H9 (cell line): ENCODE data around the gene CACNA1A. TPM values are rescaled to one million over a fixed set of nuclear protein-coding genes. Genes with fewer than 3 reads are reported as not detected.

ENCODE experiments used
- DNase-seq: peaks from one replicate; pipeline ENCODE4 v3.0.0-alpha.2; 2017
- H2AFZ ChIP-seq: one replicate; pipeline ENCODE4 v1.6.1; 2013; ENCODE audit warnings: mild to moderate bottlenecking, low read length, control low read depth, moderate library complexity
- H2AK5ac ChIP-seq: 2 replicates; pipeline ENCODE4 v1.6.1; 2013; ENCODE audit warnings: low read length, control low read depth, mixed read lengths; ENCODE audit not compliant: insufficient read length
- H2BK120ac ChIP-seq: one replicate; pipeline ENCODE4 v1.6.1; 2013; ENCODE audit warnings: low read depth, mild to moderate bottlenecking, low read length, control low read depth, inconsistent platforms; ENCODE audit not compliant: poor library complexity, severe bottlenecking
- H2BK12ac ChIP-seq: 2 replicates; pipeline ENCODE4 v1.6.1; 2013; ENCODE audit warnings: low read length, control low read depth, mixed read lengths, low read depth; ENCODE audit not compliant: insufficient read length
- H2BK15ac ChIP-seq: 2 replicates; pipeline ENCODE4 v1.6.1; 2013; ENCODE audit warnings: low read depth, low read length, control low read depth
- H2BK20ac ChIP-seq: one replicate; pipeline ENCODE4 v1.6.1; 2013; ENCODE audit warnings: low read depth, mild to moderate bottlenecking, low read length, control low read depth, inconsistent platforms; ENCODE audit not compliant: poor library complexity, severe bottlenecking
- H2BK5ac ChIP-seq: 2 replicates; pipeline ENCODE4 v1.6.1; 2013; ENCODE audit warnings: low read length, control low read depth, mixed read lengths; ENCODE audit not compliant: insufficient read length
- H3K14ac ChIP-seq: 2 replicates; pipeline ENCODE4 v1.6.1; 2013; ENCODE audit warnings: low read length, control low read depth; ENCODE audit not compliant: insufficient read depth
- H3K18ac ChIP-seq: 2 replicates; pipeline ENCODE4 v1.6.1; 2013; ENCODE audit warnings: low read depth, mild to moderate bottlenecking, mixed read lengths, low read length, control low read depth; ENCODE audit not compliant: insufficient read length
- H3K23ac ChIP-seq: 2 replicates; pipeline ENCODE4 v1.6.1; 2013; ENCODE audit warnings: low read length, control low read depth, mixed read lengths, low read depth; ENCODE audit not compliant: insufficient read length
- H3K23me2 ChIP-seq: 2 replicates; pipeline ENCODE4 v1.6.1; 2013; ENCODE audit warnings: low read depth, mild to moderate bottlenecking, mixed read lengths, low read length, control low read depth; ENCODE audit not compliant: insufficient read length, poor library complexity, severe bottlenecking
- H3K27ac ChIP-seq: 2 replicates; pipeline ENCODE4 v1.5.1; 2013; ENCODE audit warnings: low read length, control low read depth, mixed read lengths, low read depth; ENCODE audit not compliant: insufficient read length
- H3K27me3 ChIP-seq: 2 replicates; pipeline ENCODE4 v1.6.1; 2013; ENCODE audit warnings: low read length, control low read depth, inconsistent platforms; ENCODE audit not compliant: insufficient read depth
- H3K4ac ChIP-seq: 2 replicates; pipeline ENCODE4 v1.6.1; 2013; ENCODE audit warnings: low read depth, mild to moderate bottlenecking, control low read depth, inconsistent platforms, low read length, moderate library complexity
- H3K4me1 ChIP-seq: 2 replicates; pipeline ENCODE4 v1.6.1; 2013; ENCODE audit warnings: low read length, control low read depth, inconsistent platforms; ENCODE audit not compliant: insufficient read depth
- H3K4me2 ChIP-seq: 2 replicates; pipeline ENCODE4 v1.6.1; 2013; ENCODE audit warnings: low read length, control low read depth, mixed read lengths; ENCODE audit not compliant: insufficient read length, insufficient read depth
- H3K56ac ChIP-seq: 2 replicates; pipeline ENCODE4 v1.6.1; 2013; ENCODE audit warnings: low read depth, mild to moderate bottlenecking, mixed read lengths, low read length, control low read depth; ENCODE audit not compliant: insufficient read length
- H3K79me1 ChIP-seq: 2 replicates; pipeline ENCODE4 v1.6.1; 2013; ENCODE audit warnings: low read depth, mild to moderate bottlenecking, moderate library complexity, low read length, control low read depth, inconsistent platforms; ENCODE audit not compliant: insufficient read depth, poor library complexity, severe bottlenecking
- H3K79me2 ChIP-seq: 2 replicates; pipeline ENCODE4 v1.6.1; 2013; ENCODE audit warnings: low read length, control low read depth, inconsistent platforms; ENCODE audit not compliant: insufficient read depth
- H3K9ac ChIP-seq: 2 replicates; pipeline ENCODE4 v1.6.1; 2013; ENCODE audit warnings: low read length, control low read depth, mixed read lengths; ENCODE audit not compliant: insufficient read length; ENCODE audit errors: extremely low read depth
- H3K9me3 ChIP-seq: one replicate; pipeline ENCODE4 v1.6.1; 2013; ENCODE audit warnings: low read depth, low read length, inconsistent platforms; ENCODE audit not compliant: control insufficient read depth
- H3T11ph ChIP-seq: one replicate; pipeline ENCODE4 v1.6.1; 2013; ENCODE audit warnings: mild to moderate bottlenecking, low read length, control low read depth, inconsistent platforms
- H4K20me1 ChIP-seq: one replicate; pipeline ENCODE4 v1.6.1; 2013; ENCODE audit not compliant: control insufficient read depth, insufficient read length, insufficient read depth
- H4K5ac ChIP-seq: 2 replicates; pipeline ENCODE4 v1.6.1; 2013; ENCODE audit warnings: low read depth, mild to moderate bottlenecking, mixed read lengths, low read length, control low read depth; ENCODE audit not compliant: insufficient read length
- H4K8ac ChIP-seq: replicated peaks from 2 replicates; pipeline ENCODE4 v1.6.1; 2013; ENCODE audit warnings: low read length, control low read depth, mixed read lengths, low read depth; ENCODE audit not compliant: insufficient read length
- H4K91ac ChIP-seq: 2 replicates; pipeline ENCODE4 v1.6.1; 2013; ENCODE audit warnings: low read depth, mild to moderate bottlenecking, moderate library complexity, mixed read lengths, low read length, control low read depth; ENCODE audit not compliant: insufficient read length
- H3K27ac Mint-ChIP-seq, 3 experiments: 2 replicates in 2 of 3; 3 replicates in 1 of 3; pipeline ENCODE4 v1.8.0; 2020 to 2021; ENCODE audit warnings: mixed read lengths in 3 of 3, mild to moderate bottlenecking in 1 of 3, moderate library complexity in 1 of 3
- H3K27me3 Mint-ChIP-seq: 2 replicates; pipeline ENCODE4 v1.8.0; 2021; ENCODE audit warnings: low read depth, mild to moderate bottlenecking, moderate library complexity, mixed read lengths
- H3K36me3 Mint-ChIP-seq, 3 experiments: 2 replicates in 2 of 3; 3 replicates in 1 of 3; pipeline ENCODE4 v1.8.0; 2020 to 2021; ENCODE audit warnings: low read depth in 3 of 3, mixed read lengths in 3 of 3; ENCODE audit not compliant: insufficient read depth in 1 of 3
- H3K4me1 Mint-ChIP-seq, 2 experiments: 2 replicates each; pipeline ENCODE4 v1.8.0; 2020; ENCODE audit warnings: mixed read lengths in 2 of 2
- H3K4me3 Mint-ChIP-seq, 2 experiments: 2 replicates in 1 of 2; 3 replicates in 1 of 2; pipeline ENCODE4 v1.8.0; 2020 to 2021; ENCODE audit warnings: mild to moderate bottlenecking in 2 of 2, mixed read lengths in 2 of 2, moderate library complexity in 1 of 2
- H3K9me3 Mint-ChIP-seq, 2 experiments: 2 replicates in 1 of 2; 3 replicates in 1 of 2; pipeline ENCODE4 v1.8.0; 2020; ENCODE audit warnings: mild to moderate bottlenecking in 2 of 2, mixed read lengths in 2 of 2, moderate library complexity in 1 of 2
- CTCF ChIP-seq: fragments of 200-600 bp; sonication (generic); conservative IDR thresholded peaks from 3 replicates; pipeline ENCODE4 v1.8.0; 2021; ENCODE audit warnings: antibody characterized with exemption, mild to moderate bottlenecking
- WGBS: extraction: QIAGEN DNeasy Blood & Tissue Kit; methylation state at CpG from one replicate; pipeline ENCODE4 v1.1.7; 2013; ENCODE audit warnings: missing lambda C conversion rate, low lambda C conversion rate, mixed read lengths; ENCODE audit not compliant: insufficient read length; ENCODE audit errors: extremely low coverage; 5-methylcytosine and 5-hydroxymethylcytosine counted together
- total RNA-seq: library from RNA; stranded (reverse); gene quantifications from 2 replicates; pipeline ENCODE4 v1.2.1, GENCODE V29; 2021

The CACNA1A gene
- total RNA-seq, 1 experiment from 2014 or later = 8.0 TPM

GRCh38 chr19:13483215-13483614, 23.1 kb downstream of the CACNA1A start:
- Histone ChIP-seq H3K27me3 (no peaks in the 10 kb centered on the region), H3K27ac (no peak overlapping the region), H4K20me1 (no peaks in the 10 kb centered on the region), H2AFZ (no peak overlapping the region), H3K4me2 (no peak overlapping the region), H2BK5ac (no peak overlapping the region), H4K91ac (no peak overlapping the region), H3K79me2 (no peaks in the 10 kb centered on the region), H3K79me1 (no peaks in the 10 kb centered on the region), H3K4me1 (no peaks in the 10 kb centered on the region), H3K23me2 (no peaks in the 10 kb centered on the region), H2AK5ac (no peak overlapping the region), H3K9ac (no peak overlapping the region), H3T11ph (no peak overlapping the region), H2BK15ac (no peak overlapping the region), H3K23ac (no peak overlapping the region), H2BK12ac (no peak overlapping the region), H3K18ac (no peak overlapping the region), H3K4ac (no peak overlapping the region), H2BK20ac (no peak overlapping the region), H3K14ac (no peak overlapping the region), H4K8ac (no peak overlapping the region), H3K56ac (no peak overlapping the region), H3K9me3 (peaks cover 5% of the 10 kb centered on the region), H4K5ac (no peak overlapping the region), H2BK120ac (no peak overlapping the region)
- Mint-ChIP-seq H3K36me3 (peaks cover 0 to 11% (median 7%) of the 10 kb centered on the region in 3 experiments; a peak in 4 of 7 replicates), H3K27ac (no peak overlapping the region), H3K9me3 (peaks cover 3 to 6% of the 10 kb centered on the region in 2 experiments; a peak in 4 of 5 replicates), H3K27me3 (peaks cover 8% of the 10 kb centered on the region), H3K4me1 (no peaks in the 10 kb centered on the region), H3K4me3 (no peak overlapping the region)
- no peak for DNase-seq
- no CpG with 5 or more reads among the region's 5 CpGs for WGBS
- TF ChIP-seq CTCF = no peak
